Measurements from ENCODE around the gene TMSB10.

TMSB10 gene

GRCh38 chr2:84940088-84940470 is 34.6 kb downstream of the TMSB10 start:
- Histone ChIP-seq H3K79me2 (ENCODE audit: insufficient read depth, low read length) (no peaks in the 10 kb centered on the region; the same call in 1 of the 2 replicates), H3K27me3 (ENCODE audit: low read length) (no peaks in the 10 kb centered on the region), H2AFZ (ENCODE audit: low read depth, low read length, severe bottlenecking) (peak overlapping the region; percentile 49), H3K9me3 (ENCODE audit: insufficient read depth, low read length) (no peaks in the 10 kb centered on the region), H3K9ac (ENCODE audit: low read length) (peak overlapping the region; percentile 56), H4K20me1 (ENCODE audit: low read depth, low read length) (no peaks in the 10 kb centered on the region), H3K27ac (ENCODE audit: low read depth, low read length) (peak overlapping the region; percentile 89), H3K4me3 (ENCODE audit: insufficient read depth, low read length, poor library complexity, severe bottlenecking) (no peak overlapping the region), H3K9me2 (replicated peaks; ENCODE audit: insufficient read depth, low read length) (no peaks in the 10 kb centered on the region), H3K4me2 (ENCODE audit: low read depth, low read length, poor library complexity, severe bottlenecking) (peak overlapping the region; percentile 72), H3F3A (ENCODE audit: insufficient read depth) (peaks cover 9% of the 10 kb centered on the region), H3K36me3 (ENCODE audit: low read length) (no peaks in the 10 kb centered on the region)
- TF ChIP-seq EZH2phosphoT487 (conservative IDR thresholded peaks at IDR 0.05; ENCODE audit: low read length), result no peak
- TF ChIP-seq, protein P1, sequence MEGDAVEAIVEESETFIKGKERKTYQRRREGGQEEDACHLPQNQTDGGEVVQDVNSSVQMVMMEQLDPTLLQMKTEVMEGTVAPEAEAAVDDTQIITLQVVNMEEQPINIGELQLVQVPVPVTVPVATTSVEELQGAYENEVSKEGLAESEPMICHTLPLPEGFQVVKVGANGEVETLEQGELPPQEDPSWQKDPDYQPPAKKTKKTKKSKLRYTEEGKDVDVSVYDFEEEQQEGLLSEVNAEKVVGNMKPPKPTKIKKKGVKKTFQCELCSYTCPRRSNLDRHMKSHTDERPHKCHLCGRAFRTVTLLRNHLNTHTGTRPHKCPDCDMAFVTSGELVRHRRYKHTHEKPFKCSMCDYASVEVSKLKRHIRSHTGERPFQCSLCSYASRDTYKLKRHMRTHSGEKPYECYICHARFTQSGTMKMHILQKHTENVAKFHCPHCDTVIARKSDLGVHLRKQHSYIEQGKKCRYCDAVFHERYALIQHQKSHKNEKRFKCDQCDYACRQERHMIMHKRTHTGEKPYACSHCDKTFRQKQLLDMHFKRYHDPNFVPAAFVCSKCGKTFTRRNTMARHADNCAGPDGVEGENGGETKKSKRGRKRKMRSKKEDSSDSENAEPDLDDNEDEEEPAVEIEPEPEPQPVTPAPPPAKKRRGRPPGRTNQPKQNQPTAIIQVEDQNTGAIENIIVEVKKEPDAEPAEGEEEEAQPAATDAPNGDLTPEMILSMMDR (IDR thresholded peaks at IDR 0.05; ENCODE audit: insufficient read depth, low read length, poor library complexity, severe bottlenecking), result no peak

GRCh38 chr2:84940831-84941412 is 35.5 kb downstream of the TMSB10 start:
- no peak overlapping the region for H3K4me3 ChIP-seq (ENCODE audit: insufficient read depth, low read length, poor library complexity, severe bottlenecking)

DNA sequence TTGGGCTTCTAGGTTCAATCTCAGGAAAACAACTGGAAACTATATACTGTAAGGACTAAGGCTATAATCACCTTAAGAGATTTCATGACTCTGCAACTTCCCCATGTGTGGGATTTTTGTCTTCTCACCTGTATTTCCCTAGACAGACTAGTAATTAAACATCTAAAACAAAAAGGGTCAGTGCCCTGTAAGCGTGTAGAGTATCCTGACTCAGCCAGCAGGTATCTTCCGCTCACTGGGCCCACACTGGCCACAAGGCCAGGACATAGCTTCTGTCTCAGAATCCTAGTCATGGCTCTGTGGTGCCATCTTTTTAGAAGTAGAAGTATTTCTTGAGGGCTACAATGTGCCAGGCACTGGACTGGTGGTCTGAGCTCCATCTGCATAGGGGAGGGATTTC is 36.7 kb downstream of the TMSB10 start:
- Histone ChIP-seq H3K36me3 (ENCODE audit: low read length) (no peaks in the 10 kb centered on the region), H3K9ac (ENCODE audit: low read length) (no peak overlapping the region), H3K9me2 (replicated peaks; ENCODE audit: insufficient read depth, low read length) (no peaks in the 10 kb centered on the region)

More at GRCh38 chr2:84940831-84941412, 35.5 kb downstream of the TMSB10 start:
- H3K9me3 ChIP-seq (ENCODE audit: insufficient read depth, low read length), result no peaks in the 10 kb centered on the region
- H3K27me3 ChIP-seq (ENCODE audit: low read length), result no peaks in the 10 kb centered on the region
- TF ChIP-seq, protein P1 (IDR thresholded peaks at IDR 0.05; ENCODE audit: insufficient read depth, low read length, poor library complexity, severe bottlenecking), result no peak
- no peak for TF ChIP-seq EZH2phosphoT487 (conservative IDR thresholded peaks at IDR 0.05; ENCODE audit: low read length)
- peaks cover 9% of the 10 kb centered on the region for H3F3A ChIP-seq (ENCODE audit: insufficient read depth)
- no peaks in the 10 kb centered on the region for H3K79me2 ChIP-seq (ENCODE audit: insufficient read depth, low read length)
- no peak overlapping the region for H3K9ac ChIP-seq (ENCODE audit: low read length)
- peak overlapping the region; percentile 6; the same call in 1 of the 2 replicates for H3K27ac ChIP-seq (ENCODE audit: low read depth, low read length)
- no peak overlapping the region for H2AFZ ChIP-seq (ENCODE audit: low read depth, low read length, severe bottlenecking)
- no peaks in the 10 kb centered on the region for H3K36me3 ChIP-seq (ENCODE audit: low read length)
- no peaks in the 10 kb centered on the region for H4K20me1 ChIP-seq (ENCODE audit: low read depth, low read length)
- no peak overlapping the region for H3K4me2 ChIP-seq (ENCODE audit: low read depth, low read length, poor library complexity, severe bottlenecking)
- H3K9me2 ChIP-seq (replicated peaks; ENCODE audit: insufficient read depth, low read length), result no peaks in the 10 kb centered on the region

More for the DNA sequence above, 36.7 kb downstream of the TMSB10 start:
- Histone ChIP-seq H3K27ac (ENCODE audit: low read depth, low read length) (no peak overlapping the region), H3K27me3 (ENCODE audit: low read length) (no peaks in the 10 kb centered on the region), H3F3A (ENCODE audit: insufficient read depth) (peaks cover 18% of the 10 kb centered on the region), H4K20me1 (ENCODE audit: low read depth, low read length) (no peaks in the 10 kb centered on the region), H3K9me3 (ENCODE audit: insufficient read depth, low read length) (no peaks in the 10 kb centered on the region), H3K79me2 (ENCODE audit: insufficient read depth, low read length) (no peaks in the 10 kb centered on the region), H3K4me3 (ENCODE audit: insufficient read depth, low read length, poor library complexity, severe bottlenecking) (no peak overlapping the region), H3K4me2 (ENCODE audit: low read depth, low read length, poor library complexity, severe bottlenecking) (no peak overlapping the region), H2AFZ (ENCODE audit: low read depth, low read length, severe bottlenecking) (no peak overlapping the region)
- TF ChIP-seq EZH2phosphoT487 (conservative IDR thresholded peaks at IDR 0.05; ENCODE audit: low read length), result no peak
- TF ChIP-seq, protein P1 (IDR thresholded peaks at IDR 0.05; ENCODE audit: insufficient read depth, low read length, poor library complexity, severe bottlenecking), result no peak
